Hematopoietic multipotent progenitor cell treated with erythropoietin and hydrocortisone succinate and interleukin-3 and kit ligand, for 4 days (in vitro differentiated cells): Measurements from ENCODE around the gene GPC4.

Source experiments
- DNase-seq: peaks from one replicate; pipeline ENCODE4 v3.0.0-alpha.2; 2015

The GPC4 gene

DNA sequence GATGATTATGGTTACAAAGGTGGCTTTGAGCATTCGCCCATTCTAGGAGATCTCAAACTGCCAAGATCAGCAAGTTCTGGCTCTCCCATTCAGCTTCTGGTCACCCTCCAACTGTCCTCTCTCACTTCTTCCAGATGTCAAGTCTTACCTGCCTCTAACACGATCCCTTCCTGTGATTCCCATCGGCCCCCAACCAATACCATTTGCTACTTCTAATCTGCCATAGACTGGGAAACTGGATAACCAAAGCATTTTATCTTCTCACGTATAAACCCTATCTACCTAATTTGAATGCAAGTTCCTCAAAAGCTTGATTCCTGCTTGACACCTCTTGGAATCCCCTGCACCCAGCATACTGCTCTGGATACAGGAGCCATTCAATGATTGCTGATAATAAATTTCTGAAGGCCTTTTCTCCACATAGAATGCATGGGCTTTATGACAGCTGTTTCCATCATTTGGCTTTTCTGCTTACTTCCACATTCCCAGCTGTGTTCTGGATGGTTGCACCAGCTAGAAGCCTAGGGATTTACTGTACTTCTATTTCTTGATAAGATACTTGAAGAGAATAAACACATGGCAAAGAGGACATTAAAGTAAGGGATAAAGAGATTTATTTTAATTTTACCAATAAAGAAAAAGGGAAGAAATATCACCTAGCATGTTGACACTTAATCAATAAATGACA is 9.6 kb downstream of the GPC4 start:
- no peak for DNase-seq

DNA sequence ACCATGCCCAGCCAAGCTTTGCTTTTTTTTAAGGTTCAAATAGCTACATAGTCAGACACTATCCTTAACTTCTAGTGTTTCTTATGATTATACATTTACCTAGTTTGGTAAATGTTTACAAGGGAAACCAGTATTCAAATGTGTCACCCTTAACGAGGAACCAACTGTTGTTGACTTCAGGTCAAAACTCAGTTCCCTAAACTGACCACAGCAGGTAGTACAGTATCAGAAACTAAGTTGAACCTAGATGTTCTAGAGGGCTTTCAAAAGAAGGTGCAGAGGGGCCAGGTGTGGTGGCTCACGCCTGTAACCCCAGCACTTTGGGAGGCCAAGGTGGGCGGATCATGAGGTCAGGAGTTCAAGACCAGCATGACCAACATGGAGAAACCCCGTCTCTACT is 11.3 kb downstream of the GPC4 start:
- DNase-seq, result no peak

DNA sequence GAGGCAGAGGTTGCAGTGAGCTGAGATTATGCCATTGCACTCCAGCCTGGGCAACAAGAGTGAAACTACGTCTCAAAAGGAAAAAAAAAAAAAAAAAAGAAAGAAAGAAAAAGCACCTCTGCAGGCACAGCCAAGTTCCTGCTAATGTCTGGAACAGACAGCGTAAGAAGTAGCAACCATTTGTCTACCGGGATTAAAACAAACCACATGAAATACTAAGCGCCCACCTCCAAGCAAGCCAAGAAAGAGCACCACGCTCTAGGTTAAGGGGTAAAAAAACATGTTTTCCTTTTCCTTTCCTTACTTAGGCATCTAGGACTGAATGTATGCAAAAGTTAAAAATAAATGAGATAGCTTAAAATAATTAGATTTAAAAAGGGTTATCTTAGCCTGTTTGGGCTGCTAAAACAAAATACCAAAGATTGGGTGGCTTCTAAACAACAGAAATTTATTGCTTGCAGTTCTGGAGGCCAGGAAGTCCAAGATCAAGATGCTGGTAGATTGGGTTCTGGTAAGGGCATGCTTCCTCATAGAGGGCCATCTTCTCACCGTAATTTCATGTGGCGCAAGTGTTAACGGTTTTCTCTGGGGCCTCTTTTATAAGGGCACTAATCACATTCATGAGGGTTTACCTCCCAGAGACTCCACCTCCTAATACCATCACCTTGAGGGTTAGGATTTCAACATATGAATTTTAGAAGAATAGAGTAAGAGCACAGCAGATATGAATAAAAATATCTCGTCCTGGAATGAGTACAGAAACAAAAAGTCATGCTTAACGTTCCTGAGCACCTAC is 12.3 kb downstream of the GPC4 start:
- DNase-seq, result no peak

DNA sequence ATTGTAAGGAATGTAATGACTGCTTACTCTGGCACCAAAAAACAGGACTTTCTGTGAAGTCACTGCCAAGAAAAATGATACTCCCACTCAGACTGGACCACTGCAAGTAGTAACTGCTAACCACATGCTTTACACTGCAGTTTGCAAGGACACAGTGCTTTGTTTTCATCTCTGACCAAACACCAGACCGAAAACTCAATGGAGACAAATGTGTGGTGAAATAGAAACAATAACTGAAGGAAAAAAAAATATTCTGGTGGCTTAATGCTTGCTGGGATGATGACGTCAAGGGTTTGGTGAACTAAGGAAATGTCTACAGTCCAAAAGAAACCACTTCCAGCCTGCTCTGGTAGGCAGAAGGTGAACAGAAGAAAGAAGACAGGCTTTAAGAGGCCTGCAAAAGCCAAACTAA is 13.2 kb downstream of the GPC4 start:
- DNase-seq, result no peak

DNA sequence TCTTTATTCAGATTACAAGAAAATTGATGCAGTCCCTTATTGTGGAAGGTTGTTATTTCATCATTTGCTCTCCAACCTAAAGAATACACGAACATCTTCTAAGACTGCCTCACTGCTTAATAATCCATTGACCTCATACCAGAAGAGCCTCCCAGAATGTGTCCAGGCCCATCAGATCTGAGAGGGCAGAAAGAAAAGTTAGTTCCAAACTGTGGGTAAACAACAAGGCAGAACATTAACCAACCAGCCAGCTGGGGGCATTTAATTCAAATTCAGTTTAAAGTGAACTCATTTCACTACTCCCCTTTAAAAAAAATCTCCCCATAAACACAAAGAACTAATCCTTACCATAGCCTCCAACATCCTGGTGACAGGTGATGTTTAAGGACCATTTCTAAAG is 13.8 kb downstream of the GPC4 start:
- no peak for DNase-seq

DNA sequence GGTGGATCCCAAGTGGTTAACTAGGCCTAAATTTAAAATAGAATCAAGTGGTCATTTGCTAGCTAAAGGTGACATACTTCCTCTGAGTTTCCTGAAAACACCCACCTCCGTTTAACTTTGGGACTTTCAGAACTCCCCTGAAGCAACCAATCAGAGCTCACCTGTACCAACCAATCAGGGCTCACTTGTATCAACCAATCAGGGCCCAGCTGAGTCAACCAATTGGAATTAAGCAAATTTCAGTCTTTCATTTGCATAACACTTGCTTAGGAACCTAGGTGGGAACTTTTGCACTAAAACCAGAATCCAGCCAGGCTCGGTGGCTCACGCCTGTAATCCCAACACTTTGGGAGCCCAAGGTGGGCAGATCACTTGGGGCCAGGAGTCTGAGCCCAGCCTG is 15.9 kb downstream of the GPC4 start:
- DNase-seq, result no peak

DNA sequence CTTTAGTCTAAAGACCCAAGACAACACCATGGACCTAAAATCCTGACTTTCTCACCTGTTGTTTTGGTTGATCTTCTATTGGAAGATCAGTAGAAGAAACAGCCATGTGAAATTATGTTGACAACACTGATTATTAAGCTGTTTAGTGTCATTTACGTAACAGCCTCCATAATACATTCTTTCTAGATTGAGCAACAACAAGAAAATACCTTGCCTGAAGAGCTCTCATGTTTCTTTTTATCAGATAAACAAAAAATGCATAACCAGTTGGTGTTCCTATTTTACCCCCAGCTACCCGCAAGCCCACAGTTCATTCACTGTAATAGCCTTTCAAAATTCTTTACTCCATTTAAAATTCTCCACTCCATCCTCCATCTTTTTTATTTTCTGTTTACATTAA is 20.5 kb downstream of the GPC4 start:
- DNase-seq, result no peak

DNA sequence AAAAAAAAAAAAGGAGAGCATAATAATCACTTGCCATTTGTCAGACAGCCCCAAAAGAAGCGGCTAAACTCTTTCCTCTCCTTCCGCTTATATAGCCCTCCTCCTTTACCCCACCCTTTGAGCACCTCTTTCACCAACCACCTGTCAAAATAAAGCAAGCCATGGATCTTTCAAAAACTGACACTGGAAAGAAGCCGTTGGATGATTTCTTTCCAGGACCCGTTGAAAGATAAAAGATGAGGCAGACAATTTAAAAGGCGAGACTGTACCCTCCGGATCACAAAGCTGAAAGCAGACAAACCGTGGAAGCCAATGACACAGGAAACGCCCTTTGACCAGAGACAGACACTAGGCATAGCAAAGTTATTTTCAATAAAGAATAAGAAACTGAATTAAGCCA is 22.6 kb downstream of the GPC4 start:
- no peak for DNase-seq

DNA sequence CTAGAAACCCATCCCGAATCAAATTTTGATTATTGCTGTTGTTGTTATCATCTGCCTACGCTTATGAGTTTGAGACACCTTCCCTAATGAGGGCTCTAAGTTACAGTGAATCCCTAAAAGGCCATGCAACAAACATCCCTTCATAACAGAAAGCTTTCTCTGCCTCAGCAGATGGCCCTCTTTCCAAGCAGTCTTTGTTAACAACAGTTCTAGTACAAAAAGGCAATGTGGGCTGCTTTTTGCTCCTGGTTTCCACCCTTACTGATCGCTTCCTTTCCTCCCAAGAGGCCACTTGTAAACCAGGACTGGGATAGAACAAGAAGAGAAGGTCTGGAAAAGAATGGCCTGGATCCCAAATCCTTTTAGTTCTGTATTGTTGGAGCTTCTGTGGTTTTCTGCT is 24.2 kb downstream of the GPC4 start:
- DNase-seq, result no peak

DNA sequence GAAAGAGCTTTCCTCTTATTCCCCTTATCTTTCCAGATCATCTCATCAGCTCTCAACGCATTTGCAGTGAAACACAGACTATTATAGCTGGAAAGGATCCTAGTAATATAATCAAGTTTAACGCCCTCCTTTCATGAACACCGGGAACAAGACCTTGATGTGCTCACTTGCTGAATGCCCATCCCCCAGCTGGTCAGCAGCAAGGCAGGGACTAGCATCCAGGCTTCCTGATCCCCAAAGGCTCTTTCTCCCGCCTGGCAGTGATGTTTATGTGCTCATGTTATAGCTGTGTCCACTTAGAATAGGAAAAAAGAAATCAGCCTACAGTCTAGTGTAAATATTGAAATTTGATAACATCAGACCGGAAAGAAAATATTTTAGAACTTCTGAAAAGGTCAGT is 24.6 kb downstream of the GPC4 start:
- no peak for DNase-seq

DNA sequence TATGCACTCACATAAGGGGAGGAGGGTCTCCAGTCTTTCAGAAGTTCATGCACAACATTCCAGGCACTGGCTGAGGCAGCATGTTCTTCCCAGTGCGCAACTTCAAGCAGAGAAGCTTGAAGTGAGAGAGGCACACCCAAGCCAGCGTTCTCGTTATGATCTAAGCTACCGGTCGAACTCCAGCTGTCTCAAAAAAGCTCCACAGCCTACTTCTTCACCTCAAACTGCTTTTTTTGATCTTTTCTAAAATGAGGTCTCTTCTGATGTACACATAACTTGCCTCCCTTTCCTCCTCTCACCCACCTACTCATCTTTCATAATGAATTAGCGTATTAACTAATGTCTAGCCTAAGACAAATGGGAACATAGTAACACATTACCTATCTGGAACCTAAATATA is 25.3 kb downstream of the GPC4 start:
- DNase-seq, result no peak

DNA sequence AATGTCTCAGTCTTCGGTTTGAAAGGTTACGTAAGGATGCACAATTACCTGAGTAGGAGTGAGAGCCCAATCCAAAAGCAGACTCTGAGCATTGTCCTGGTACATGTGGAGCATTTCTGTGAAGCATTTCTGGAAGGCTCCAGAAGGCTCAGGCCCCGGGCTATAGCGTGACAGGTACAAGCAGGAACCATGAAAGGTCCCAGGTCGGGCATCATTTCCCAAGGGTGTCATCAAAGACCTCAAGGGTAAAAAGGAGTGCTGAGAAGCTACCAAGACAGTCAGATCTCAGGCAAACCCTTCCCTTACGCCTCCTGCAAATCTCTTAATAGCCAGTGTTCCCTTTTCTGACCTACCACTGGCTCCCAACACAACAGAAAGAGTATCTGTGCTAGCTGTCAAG is 30.8 kb downstream of the GPC4 start:
- DNase-seq, result no peak

DNA sequence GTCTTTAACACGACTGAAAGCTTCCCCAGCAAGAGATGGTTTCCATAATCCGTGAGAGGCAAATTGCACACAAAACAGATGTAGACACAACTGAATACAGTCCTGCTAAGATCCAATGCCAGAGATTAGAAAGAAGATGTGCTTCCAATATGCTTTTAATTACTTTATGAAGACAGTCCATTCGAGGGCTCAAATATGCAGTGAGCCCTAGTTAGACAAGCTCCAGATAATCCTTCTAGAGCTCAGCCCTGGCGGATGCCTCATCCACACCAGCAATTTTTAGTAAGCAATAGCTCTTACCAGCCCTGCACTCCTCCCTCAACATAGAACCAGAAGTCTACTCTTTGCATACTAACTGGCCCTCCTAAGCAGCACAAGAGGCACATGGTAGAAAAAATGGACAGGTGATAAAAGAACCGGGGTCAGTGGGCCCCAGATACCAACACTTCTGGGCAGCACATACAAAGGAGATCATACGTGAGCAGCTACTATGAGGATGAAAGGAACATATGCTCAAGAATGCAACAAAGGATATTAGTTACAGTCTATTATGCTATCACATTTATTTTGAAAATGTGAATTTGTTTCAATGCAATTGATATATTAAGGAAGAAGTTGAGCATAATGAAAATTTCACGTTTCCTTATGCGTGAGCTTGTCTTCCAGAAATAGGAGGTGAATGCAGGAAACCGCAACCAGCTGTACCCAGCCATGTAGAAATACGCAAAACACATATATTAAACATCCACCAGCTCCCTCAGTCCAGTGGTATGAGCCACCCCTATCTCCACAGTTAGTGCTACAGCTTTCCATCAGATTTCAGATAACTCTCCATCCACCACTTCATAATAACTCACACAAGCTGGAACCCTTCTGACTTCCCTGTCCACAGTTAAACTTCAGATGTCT is 34.3 kb downstream of the GPC4 start:
- DNase-seq, result no peak

DNA sequence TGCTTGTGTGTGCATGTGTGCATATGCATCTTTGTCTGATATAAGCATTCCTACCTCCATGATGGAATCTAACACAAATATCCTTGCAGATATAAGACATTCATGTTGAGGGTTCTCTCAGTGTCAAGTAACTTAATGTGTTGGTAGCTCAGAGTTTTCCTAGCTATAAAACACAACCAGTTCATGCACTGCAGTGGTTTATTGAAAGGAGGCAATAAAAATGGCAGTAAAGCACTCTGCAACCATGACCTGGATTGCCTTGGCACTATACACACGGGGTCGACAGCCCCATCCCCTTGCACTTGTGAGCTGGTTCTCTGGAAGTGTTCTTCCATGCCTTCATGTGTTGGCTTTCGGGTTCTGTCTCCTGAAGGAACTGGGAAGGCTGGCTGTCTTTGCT is 38.9 kb downstream of the GPC4 start:
- no peak for DNase-seq

DNA sequence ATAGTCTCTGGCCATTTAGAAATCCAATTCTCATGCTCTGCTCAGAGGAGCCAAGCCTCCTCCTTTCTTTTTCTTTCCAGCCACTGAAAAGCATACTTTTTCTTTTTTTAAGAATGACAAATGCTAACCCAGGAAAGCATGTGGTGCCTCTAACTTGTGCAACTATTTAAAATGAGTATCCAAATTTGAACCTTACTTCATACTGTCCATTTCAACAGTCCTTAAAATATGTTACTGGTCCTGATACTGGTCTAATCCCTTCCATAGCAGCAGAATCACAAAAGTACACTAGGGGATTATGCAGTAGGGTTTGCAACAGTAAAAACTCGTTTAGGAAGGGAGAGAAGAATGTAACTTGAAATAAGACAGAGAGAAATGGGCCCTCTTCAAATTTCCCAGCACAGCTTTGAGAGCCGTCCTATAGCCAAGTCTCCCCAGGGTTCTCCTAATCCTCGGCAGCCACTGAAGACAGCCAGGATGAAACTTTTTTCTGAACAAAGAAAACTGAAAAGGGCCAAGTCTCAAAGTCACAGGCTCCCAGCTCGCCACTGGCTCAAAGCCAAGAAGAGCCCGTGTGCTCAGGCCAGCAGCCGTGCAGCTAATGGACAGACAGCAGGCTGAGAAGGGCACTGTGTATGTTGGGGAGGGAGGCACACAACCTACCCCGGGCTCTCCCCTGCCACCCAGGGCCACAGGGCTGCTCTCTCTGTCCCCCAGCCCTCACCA is 39.5 kb downstream of the GPC4 start:
- no peak for DNase-seq

DNA sequence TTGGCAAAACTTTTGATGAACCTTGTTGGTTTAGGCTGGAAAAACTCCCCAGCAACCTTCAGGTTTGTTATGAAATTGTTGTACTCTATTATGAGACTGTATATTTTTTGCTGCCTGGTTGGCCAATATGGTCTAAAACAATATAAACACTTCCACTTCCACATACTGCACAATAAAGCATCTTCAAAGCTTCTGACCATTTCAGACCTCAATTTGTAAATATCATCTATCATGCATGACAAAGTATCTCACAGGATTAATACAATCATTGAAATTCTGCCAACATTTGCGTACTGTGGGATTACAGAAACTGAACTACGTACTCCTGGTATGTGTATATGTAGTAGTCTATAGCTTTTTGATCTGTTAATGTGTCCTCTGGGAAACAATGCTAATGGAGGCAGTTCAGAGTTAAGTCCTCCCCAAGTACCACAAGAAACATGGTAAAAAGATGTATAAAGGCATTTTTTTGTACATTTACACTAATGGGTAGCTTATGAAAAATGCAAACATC is 40.4 kb downstream of the GPC4 start:
- no peak for DNase-seq

DNA sequence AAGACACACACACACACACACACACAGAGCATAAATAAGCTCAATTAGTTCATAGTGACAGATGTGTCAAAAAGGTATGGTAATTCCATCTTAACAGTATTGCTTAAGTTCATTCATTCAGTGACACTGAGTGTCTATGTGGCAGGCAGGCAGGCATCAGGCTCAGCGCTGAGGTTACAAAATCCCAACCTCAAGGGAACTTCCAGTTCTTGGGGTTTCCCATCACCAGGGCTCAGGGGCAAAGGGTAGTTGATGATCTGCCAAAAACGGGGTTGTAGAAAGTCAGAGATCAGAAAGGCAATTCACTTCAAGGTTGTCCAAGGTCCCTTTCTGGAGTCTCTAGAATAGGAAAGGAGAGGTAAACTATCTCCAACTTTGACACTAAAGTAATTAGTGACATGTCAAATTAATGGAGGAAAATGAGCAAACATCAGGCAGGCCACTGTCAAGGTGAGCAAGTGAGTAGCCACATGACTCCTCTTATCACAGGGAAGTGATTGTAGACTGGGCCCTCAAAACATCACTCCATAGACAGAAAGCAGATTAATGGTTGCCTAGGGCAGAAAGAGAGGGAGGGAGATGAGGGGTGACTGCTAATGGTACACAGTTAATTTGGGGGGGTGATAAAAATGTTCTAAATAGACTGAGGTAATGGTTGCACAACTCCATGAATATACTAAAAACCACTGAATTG is 41.8 kb downstream of the GPC4 start:
- DNase-seq, result no peak

DNA sequence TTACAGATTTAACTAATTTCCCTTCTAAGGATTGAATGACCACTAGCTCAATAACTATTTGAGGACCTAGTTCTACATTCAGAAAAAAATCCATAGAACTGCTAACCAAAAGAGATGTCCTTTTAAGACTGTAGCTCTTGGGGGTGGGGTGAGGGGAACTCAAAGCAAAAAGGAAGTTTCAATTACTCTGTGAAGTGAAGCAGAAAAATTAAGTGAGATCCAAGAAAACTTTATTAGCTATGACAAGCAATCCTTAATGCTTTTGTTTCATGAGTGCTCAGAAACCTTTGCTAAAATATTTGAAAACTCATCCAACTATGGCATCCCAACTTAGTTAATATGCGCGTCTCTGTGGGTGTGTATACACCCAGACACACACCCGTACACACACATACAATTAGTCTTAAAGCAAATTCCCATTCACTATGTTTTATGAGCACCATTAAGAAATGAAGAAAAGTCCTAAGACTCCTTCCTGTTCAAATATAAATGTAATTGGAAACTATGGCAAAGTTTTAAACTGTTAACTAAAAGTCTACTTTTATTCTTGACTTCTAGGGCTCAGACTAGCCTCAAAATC is 44.5 kb downstream of the GPC4 start:
- DNase-seq, result no peak

DNA sequence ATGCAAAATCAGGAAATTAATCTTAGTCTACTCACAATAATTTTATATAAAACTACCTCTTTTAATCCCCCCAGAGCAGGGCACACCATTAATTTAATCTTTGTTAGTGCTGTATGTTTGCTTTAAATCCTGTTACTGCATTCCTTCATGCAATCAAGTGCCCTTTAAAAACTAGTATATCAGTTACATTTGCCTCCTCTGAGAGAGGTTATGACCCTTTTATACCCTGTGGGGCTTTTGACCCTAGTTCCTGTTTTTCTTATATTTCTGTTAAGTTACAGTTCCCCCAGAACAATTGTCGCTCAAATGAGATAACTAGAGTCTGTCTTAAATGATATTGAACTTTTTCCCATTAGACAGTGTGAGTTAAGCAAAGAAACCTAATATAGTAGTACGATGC is 46.2 kb downstream of the GPC4 start:
- DNase-seq, result peak; percentile 15

DNA sequence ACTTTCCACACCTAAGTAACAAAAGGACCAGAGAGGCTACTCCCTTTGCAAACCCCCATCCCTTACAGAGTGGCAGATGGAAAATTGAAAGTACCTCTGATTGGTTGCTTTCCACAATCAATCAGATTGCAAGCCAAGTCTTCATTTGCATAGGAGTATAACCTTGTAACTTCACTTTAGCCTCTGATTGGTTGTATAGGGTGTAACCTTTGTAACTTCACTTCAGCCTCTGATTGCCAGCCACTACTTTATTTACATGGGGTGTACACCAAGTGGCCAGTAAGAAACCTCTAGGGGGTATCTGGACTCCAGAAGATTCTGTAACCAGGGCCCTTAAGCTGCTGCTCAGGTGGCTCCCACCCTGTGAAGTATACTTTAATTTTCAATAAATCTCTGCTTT is 48.6 kb downstream of the GPC4 start:
- no peak for DNase-seq

DNA sequence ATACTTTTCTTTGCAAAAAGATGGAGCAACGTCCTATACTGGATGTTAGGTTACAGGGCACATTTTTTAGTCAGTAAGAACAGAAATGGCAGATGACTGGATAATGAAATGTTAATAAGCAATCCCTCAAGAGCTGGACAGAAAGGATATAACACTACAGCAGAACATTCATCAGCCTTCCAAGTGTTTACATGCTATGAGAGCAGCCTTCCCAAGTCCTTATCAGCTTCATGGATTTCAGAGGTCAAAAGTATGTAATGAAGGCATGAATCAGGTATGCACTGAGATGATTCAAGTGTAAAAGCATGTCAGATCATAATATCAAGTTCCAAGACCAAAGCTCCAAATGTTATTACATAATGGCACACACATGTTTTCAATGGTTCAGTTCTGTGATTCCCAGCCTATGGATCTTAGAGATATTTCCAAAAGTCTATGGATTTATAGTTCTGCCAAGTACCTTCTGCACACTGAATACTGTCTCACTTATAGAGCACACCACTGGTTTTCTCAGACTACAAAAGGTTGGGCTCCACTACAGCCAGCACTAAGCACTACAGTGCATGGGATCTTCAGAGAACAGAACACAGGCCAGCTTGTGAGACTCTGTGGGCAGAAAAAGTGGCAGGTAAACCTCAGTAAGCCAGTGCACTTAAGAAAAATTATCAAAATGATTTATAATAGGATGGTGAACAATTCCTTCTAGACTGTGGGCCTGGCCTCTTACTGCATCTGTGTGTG is 49.2 kb downstream of the GPC4 start:
- DNase-seq, result no peak
